Measurements from ENCODE around the gene ASCL3.

Gene ASCL3

DNA sequence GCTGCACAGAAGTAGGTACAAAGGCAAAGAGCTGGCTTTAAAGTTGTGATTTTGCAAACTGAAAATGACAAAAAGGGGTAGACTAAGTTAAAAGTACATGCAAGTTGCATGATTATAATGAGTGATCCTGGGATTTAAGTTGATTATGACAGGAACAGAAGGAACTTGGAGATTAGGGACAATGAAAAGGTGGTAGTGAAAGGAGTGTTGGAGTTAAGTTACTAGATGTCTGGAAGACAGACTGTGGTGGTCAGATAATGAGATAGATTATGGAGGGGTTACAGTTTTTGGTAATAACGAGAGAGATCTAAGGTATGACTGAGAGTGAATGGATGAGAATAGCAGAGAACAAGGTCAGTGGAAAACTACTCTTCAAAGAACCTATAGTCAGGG lies 29.1 kb upstream of the ASCL3 start:
- Histone ChIP-seq H3K9me3 (ENCODE audit: control insufficient read depth, low read length) (no peaks in the 10 kb centered on the region), H3K4me1 (ENCODE audit: control insufficient read depth, insufficient read depth, low read length, poor library complexity, severe bottlenecking) (no peaks in the 10 kb centered on the region), H3K36me3 (ENCODE audit: control insufficient read depth, insufficient read depth, low read length) (no peaks in the 10 kb centered on the region), H3K27ac (ENCODE audit: insufficient read depth, low read length, poor library complexity, severe bottlenecking) (no peak overlapping the region), H3K4me3 (ENCODE audit: insufficient read depth, low read depth, low read length, poor library complexity, severe bottlenecking) (no peak overlapping the region), H3K27me3 (replicated peaks; ENCODE audit: control insufficient read depth, insufficient read depth, low read length, poor library complexity, severe bottlenecking) (no peaks in the 10 kb centered on the region)
- DNase-seq, result no peak

DNA sequence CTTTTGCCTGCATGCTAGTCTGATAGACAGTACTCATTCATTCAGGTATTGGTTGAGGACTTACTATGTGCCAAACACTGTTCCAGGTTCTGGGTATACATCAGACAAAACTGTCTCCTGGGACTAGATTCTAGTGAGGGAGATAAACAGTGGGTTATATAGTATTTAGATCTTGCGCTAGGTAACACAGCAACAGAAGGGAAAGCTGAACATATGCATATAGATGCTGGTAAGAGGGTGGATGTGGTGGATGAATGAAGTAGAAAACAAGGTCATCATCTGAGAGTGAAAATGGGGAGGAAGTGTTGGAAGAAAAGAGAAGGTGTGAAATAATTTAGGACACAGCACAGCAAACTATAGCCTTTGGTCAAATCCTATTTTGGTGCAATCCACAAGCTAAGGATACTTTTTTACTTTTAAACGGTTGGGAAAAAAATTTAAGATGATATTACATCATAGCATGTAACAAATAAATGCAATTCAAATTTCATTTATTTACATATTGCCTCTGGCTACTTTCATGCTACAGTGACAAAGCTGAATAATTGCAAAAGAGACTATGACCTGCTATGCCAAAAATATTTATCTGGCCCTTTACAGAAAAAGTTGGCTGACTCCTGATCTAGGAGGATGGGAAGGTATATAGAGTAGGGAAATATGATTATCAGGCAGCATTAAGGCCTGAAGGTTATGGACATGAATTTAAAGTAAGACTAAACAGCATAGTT lies 28.5 kb upstream of the ASCL3 start:
- Histone ChIP-seq H3K4me3 (ENCODE audit: insufficient read depth, low read depth, low read length, poor library complexity, severe bottlenecking) (no peak overlapping the region), H3K27ac (ENCODE audit: insufficient read depth, low read length, poor library complexity, severe bottlenecking) (no peak overlapping the region), H3K27me3 (replicated peaks; ENCODE audit: control insufficient read depth, insufficient read depth, low read length, poor library complexity, severe bottlenecking) (no peaks in the 10 kb centered on the region), H3K36me3 (ENCODE audit: control insufficient read depth, insufficient read depth, low read length) (no peaks in the 10 kb centered on the region), H3K9me3 (ENCODE audit: control insufficient read depth, low read length) (no peaks in the 10 kb centered on the region), H3K4me1 (ENCODE audit: control insufficient read depth, insufficient read depth, low read length, poor library complexity, severe bottlenecking) (no peaks in the 10 kb centered on the region)
- no peak for DNase-seq

DNA sequence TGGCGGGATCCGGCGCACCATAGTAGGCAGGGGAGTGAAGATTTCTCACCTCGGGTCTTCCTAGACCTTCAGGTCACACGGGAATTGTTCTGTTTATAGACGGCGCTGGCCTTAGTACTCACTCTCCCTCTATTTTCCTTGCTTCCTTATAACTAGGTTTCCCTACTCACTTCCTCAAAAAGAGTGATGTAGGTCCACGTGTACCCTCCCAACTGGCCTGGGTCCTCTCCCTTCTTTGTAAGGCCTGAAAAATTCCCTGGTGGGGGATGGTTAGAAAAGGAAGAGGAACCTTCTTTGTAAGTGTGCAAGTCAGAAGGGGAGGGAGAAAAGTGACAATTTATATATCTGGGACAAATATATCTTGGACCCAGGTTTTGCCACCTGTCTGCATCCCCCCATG lies 24.4 kb upstream of the ASCL3 start:
- Histone ChIP-seq H3K4me1 (ENCODE audit: control insufficient read depth, insufficient read depth, low read length, poor library complexity, severe bottlenecking) (peaks cover 13% of the 10 kb centered on the region), H3K27me3 (replicated peaks; ENCODE audit: control insufficient read depth, insufficient read depth, low read length, poor library complexity, severe bottlenecking) (no peaks in the 10 kb centered on the region), H3K9me3 (ENCODE audit: control insufficient read depth, low read length) (no peaks in the 10 kb centered on the region), H3K36me3 (ENCODE audit: control insufficient read depth, insufficient read depth, low read length) (no peaks in the 10 kb centered on the region), H3K27ac (ENCODE audit: insufficient read depth, low read length, poor library complexity, severe bottlenecking) (no peak overlapping the region), H3K4me3 (ENCODE audit: insufficient read depth, low read depth, low read length, poor library complexity, severe bottlenecking) (no peak overlapping the region)
- DNase-seq, result no peak

DNA sequence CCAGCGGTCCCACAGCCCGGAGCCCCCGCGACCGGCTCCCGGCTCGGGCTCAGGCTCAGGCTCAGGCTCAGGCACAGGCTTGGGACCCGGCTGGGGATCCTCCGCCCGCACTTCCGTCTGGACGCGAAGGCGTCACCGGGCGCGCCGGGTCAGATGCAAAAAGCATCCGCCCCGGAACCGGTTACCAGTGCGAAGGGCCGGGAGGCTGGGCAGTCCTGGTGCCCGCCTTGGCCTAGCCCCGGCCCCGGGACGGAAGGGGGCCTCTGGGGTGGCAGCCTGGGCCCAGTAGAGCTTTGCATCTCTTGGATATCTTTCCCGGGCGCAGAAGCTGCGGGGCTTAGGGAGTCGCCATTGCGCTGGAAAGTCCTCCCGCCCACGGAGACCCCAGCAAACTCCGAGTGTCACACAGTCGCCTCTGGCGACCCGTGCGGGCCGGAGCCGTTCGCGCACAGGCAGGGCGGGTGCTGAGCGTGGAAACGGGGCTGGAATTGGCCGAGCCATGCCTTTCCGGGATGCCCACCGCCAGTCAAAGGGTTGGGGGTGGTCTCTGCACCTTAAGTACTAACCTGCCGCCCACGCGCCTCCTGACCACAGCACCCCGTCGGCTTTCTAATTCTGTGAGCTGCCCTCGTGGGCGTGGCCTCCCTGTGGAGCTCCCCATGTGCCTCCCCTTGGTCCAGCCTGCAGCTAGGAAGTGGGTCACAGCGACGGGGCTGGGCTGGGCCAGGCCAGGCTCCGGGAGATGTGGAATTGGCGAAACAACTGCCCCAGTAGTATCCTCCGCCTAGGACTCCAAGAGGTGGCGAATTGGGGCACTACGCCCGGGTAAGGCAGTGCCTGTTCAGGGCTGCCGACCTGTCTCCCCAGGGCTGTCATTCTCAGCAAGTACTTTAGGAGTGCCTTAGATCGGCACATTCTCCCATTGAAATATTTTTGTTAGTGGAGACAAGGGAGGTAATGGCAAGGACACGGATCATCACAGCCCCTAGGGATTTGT lies 21.8 kb upstream of the ASCL3 start, which contains the start of gene TMEM9B:
TSS of gene TMEM9B (minus strand) at position 119 of the 997 bp plus-strand sequence. CDS start 129 bp downstream, outside the sequence.
- H3K36me3 ChIP-seq (ENCODE audit: control insufficient read depth, insufficient read depth, low read length), result no peaks in the 10 kb centered on the region
- DNase-seq, result peak; percentile 43 to 66 (median 60)
- H3K4me3 ChIP-seq (ENCODE audit: insufficient read depth, low read depth, low read length, poor library complexity, severe bottlenecking), result peak within 1 kb of the TSS; percentile 93
- peaks cover 13% of the 10 kb centered on the region for H3K4me1 ChIP-seq (ENCODE audit: control insufficient read depth, insufficient read depth, low read length, poor library complexity, severe bottlenecking)
- no peaks in the 10 kb centered on the region for H3K27me3 ChIP-seq (replicated peaks; ENCODE audit: control insufficient read depth, insufficient read depth, low read length, poor library complexity, severe bottlenecking)
- peak within 1 kb of the TSS; percentile 86 for H3K27ac ChIP-seq (ENCODE audit: insufficient read depth, low read length, poor library complexity, severe bottlenecking)
- no peaks in the 10 kb centered on the region for H3K9me3 ChIP-seq (ENCODE audit: control insufficient read depth, low read length)

DNA sequence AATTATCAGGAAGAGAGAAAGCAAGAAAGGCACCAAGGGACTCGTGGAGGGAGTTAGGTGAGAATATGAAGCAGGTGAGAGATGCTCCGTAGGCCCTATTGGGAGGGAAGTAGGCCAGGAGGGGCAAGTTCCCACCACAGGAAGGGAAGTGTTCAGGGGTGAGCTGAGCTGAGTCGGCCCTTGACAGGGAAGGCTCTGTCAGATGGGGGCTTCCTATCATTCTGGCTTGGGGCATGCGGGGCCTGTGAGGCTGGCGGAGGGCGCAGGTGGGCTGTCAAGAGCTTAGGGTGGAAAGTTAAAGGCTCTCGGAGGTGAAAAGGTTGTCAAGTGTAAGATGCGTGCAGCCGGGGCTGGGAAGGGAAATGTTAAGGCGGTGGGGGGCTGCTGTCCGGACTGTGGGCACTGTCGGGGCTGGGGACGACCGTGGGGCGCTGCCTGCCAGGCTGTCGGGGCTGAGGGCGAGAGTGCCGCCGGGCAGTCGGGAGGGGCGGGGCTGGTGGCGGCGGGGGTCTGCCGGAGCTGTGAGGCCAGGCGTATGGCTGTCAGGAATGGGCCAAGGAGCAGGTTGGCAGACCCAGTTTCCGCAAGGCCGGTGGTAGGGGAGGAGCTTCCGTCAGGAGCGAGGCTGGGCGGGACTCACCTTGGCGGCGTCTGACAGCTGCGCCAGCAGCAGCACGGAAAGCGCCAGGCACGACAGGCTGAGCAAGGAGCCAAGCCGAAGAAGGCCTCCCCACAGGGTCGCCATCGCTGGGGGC lies 20.9 kb upstream of the ASCL3 start:
- H3K4me3 ChIP-seq (ENCODE audit: insufficient read depth, low read depth, low read length, poor library complexity, severe bottlenecking), result peak overlapping the region; percentile 93
- peak; percentile 51 to 65 (median 60) for DNase-seq
- H3K36me3 ChIP-seq (ENCODE audit: control insufficient read depth, insufficient read depth, low read length), result no peaks in the 10 kb centered on the region
- no peaks in the 10 kb centered on the region for H3K27me3 ChIP-seq (replicated peaks; ENCODE audit: control insufficient read depth, insufficient read depth, low read length, poor library complexity, severe bottlenecking)
- H3K4me1 ChIP-seq (ENCODE audit: control insufficient read depth, insufficient read depth, low read length, poor library complexity, severe bottlenecking), result peaks cover 13% of the 10 kb centered on the region
- peak overlapping the region; percentile 86 for H3K27ac ChIP-seq (ENCODE audit: insufficient read depth, low read length, poor library complexity, severe bottlenecking)
- H3K9me3 ChIP-seq (ENCODE audit: control insufficient read depth, low read length), result no peaks in the 10 kb centered on the region

DNA sequence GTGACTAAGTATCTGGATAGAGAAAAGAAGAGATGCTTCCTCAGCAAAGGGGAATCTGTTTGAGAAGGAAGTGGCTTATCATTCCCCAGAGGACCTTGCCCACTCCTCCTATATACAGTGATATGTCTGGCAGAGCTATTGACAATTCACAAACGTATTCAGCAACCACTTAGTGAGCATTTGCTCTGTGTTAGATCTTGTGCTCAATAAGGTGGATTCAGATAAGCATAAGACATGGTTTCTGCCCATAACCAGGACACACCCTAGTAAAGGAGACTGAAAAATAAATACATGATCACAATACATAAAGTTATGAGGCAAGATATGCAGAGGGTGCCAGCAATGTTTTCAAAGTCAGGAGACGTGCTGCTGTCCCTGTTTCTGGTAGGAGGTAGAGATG lies 20.0 kb upstream of the ASCL3 start:
- H3K36me3 ChIP-seq (ENCODE audit: control insufficient read depth, insufficient read depth, low read length), result no peaks in the 10 kb centered on the region
- no peaks in the 10 kb centered on the region for H3K27me3 ChIP-seq (replicated peaks; ENCODE audit: control insufficient read depth, insufficient read depth, low read length, poor library complexity, severe bottlenecking)
- H3K4me3 ChIP-seq (ENCODE audit: insufficient read depth, low read depth, low read length, poor library complexity, severe bottlenecking), result peak overlapping the region; percentile 93
- H3K27ac ChIP-seq (ENCODE audit: insufficient read depth, low read length, poor library complexity, severe bottlenecking), result no peak overlapping the region
- H3K9me3 ChIP-seq (ENCODE audit: control insufficient read depth, low read length), result no peaks in the 10 kb centered on the region
- peaks cover 13% of the 10 kb centered on the region for H3K4me1 ChIP-seq (ENCODE audit: control insufficient read depth, insufficient read depth, low read length, poor library complexity, severe bottlenecking)
- no peak for DNase-seq

DNA sequence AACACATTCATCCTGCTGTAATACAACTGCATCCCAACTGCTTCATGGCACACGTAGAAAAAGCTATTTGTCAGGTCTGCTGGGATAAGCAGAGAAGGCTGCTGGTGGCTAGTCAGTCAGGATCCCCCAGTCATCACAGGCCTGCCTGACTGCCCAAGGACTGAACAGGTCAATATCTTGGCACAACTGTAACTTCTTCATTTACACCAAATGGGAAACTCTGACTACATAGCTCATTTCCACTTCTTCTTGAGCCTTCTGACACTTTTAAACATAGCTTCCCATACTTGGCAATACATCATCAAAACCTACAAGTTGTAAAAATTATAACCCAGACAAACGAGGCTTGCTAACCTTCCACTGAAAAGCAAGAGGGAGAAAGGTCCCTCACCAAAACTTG lies 18.6 kb upstream of the ASCL3 start:
- Histone ChIP-seq H3K4me1 (ENCODE audit: control insufficient read depth, insufficient read depth, low read length, poor library complexity, severe bottlenecking) (peaks cover 13% of the 10 kb centered on the region), H3K27me3 (replicated peaks; ENCODE audit: control insufficient read depth, insufficient read depth, low read length, poor library complexity, severe bottlenecking) (no peaks in the 10 kb centered on the region), H3K36me3 (ENCODE audit: control insufficient read depth, insufficient read depth, low read length) (no peaks in the 10 kb centered on the region), H3K9me3 (ENCODE audit: control insufficient read depth, low read length) (no peaks in the 10 kb centered on the region), H3K4me3 (ENCODE audit: insufficient read depth, low read depth, low read length, poor library complexity, severe bottlenecking) (no peak overlapping the region), H3K27ac (ENCODE audit: insufficient read depth, low read length, poor library complexity, severe bottlenecking) (no peak overlapping the region)
- no peak for DNase-seq

DNA sequence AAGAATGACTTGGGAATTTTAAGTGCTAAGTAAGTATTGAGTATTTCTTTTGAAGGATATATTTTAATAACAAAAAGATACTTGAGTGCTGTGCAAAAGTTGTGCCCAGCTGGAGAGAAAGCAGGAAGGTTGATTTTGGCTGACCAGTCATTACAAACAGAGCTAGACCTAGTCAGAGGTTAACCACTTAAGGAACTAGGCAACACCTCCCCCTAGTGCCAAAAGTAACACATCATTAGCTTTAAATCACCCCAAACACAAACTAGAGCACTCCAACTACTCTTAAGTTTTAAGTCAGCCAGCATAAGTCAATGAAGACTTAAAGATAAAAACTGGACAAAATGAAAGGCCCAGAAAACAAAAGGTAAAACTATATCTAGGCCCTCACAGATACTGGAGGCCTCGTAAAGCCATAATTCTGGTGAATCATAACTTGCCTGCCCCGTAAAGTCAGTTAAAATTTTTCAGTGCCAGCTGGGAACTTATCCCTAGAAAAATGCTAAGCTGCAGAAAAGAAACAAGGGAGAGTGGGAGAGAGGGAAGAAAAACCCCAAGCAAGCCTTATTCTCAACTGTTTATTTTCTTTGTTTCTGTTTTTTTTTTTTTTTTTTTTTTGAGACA lies 16.8 kb upstream of the ASCL3 start:
- Histone ChIP-seq H3K36me3 (ENCODE audit: control insufficient read depth, insufficient read depth, low read length) (peaks cover 10% of the 10 kb centered on the region), H3K4me3 (ENCODE audit: insufficient read depth, low read depth, low read length, poor library complexity, severe bottlenecking) (no peak overlapping the region), H3K4me1 (ENCODE audit: control insufficient read depth, insufficient read depth, low read length, poor library complexity, severe bottlenecking) (peaks cover 10% of the 10 kb centered on the region), H3K9me3 (ENCODE audit: control insufficient read depth, low read length) (no peaks in the 10 kb centered on the region), H3K27ac (ENCODE audit: insufficient read depth, low read length, poor library complexity, severe bottlenecking) (no peak overlapping the region), H3K27me3 (replicated peaks; ENCODE audit: control insufficient read depth, insufficient read depth, low read length, poor library complexity, severe bottlenecking) (no peaks in the 10 kb centered on the region)
- no peak for DNase-seq

DNA sequence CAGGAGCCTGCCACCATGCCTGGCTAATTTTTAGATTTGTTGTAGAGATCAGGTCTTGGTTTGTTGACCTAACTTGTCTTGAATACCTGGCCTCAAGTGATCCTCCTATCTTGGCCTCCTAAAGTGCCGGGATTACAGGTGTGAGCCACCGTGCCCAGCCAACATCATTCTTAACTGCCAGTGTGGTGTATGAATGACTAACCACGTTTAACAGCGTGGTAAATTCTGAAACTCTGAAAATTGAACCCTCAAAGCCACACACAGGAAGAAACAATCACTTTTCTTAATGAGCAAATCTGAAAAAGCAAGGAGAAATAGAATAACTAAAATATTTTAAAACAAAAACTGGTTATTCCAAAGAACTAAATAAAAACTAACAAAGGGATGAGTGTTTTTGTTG lies 14.0 kb upstream of the ASCL3 start:
- H3K4me1 ChIP-seq (ENCODE audit: control insufficient read depth, insufficient read depth, low read length, poor library complexity, severe bottlenecking), result no peaks in the 10 kb centered on the region
- no peaks in the 10 kb centered on the region for H3K9me3 ChIP-seq (ENCODE audit: control insufficient read depth, low read length)
- H3K4me3 ChIP-seq (ENCODE audit: insufficient read depth, low read depth, low read length, poor library complexity, severe bottlenecking), result no peak overlapping the region
- peaks cover 29% of the 10 kb centered on the region for H3K36me3 ChIP-seq (ENCODE audit: control insufficient read depth, insufficient read depth, low read length)
- no peak for DNase-seq
- no peak overlapping the region for H3K27ac ChIP-seq (ENCODE audit: insufficient read depth, low read length, poor library complexity, severe bottlenecking)
- no peaks in the 10 kb centered on the region for H3K27me3 ChIP-seq (replicated peaks; ENCODE audit: control insufficient read depth, insufficient read depth, low read length, poor library complexity, severe bottlenecking)

All from effector memory CD4-positive, alpha-beta T cell (primary cell).